Mucosa of stomach (tissue), 1 donor: ENCODE data around the gene HCN2.
"Not testable (repeated sequence)": the region's sequence is repeated elsewhere in the genome, so short reads cannot be mapped to it uniquely, and the experiment has no call there.

Experiments
- H3K27me3 ChIP-seq: one replicate; pipeline ENCODE4 v1.7.0; 2013; ENCODE audit warnings: mild to moderate bottlenecking, low read length; ENCODE audit not compliant: control insufficient read depth, insufficient read depth
- H3K36me3 ChIP-seq: one replicate; pipeline ENCODE4 v1.7.0; 2013; ENCODE audit warnings: low read length; ENCODE audit not compliant: control insufficient read depth, insufficient read depth
- H3K4me1 ChIP-seq: one replicate; pipeline ENCODE4 v1.7.0; 2013; ENCODE audit warnings: mild to moderate bottlenecking, low read length; ENCODE audit not compliant: control insufficient read depth, insufficient read depth
- H3K4me3 ChIP-seq: one replicate; pipeline ENCODE4 v1.7.0; 2013; ENCODE audit warnings: low read length
- H3K9ac ChIP-seq: one replicate; pipeline ENCODE4 v1.7.0; 2013; ENCODE audit warnings: mild to moderate bottlenecking, low read length, moderate library complexity
- H3K9me3 ChIP-seq: one replicate; pipeline ENCODE4 v1.7.0; 2013; ENCODE audit warnings: mild to moderate bottlenecking, low read length, moderate library complexity; ENCODE audit not compliant: control insufficient read depth
- donor health status: Pancreatic carcinoma.

HCN2 gene

DNA sequence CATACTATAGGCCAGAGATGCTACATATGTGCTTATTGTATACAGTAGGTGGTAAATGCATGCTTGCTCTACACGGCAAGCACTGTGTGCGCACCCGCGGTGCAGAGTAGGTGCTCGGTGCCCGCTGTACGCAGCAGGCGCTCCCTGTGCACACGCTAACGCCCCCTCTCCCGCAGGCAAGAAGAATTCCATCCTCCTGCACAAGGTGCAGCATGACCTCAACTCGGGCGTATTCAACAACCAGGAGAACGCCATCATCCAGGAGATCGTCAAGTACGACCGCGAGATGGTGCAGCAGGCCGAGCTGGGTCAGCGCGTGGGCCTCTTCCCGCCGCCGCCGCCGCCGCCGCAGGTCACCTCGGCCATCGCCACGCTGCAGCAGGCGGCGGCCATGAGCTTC, 25.9 kb downstream of the HCN2 start:
- Histone ChIP-seq H3K9me3 (no peaks in the 10 kb centered on the region), H3K4me1 (peaks cover 8% of the 10 kb centered on the region), H3K9ac (no peak overlapping the region), H3K4me3 (no peak overlapping the region), H3K36me3 (no peaks in the 10 kb centered on the region), H3K27me3 (peaks cover 28% of the 10 kb centered on the region)

DNA sequence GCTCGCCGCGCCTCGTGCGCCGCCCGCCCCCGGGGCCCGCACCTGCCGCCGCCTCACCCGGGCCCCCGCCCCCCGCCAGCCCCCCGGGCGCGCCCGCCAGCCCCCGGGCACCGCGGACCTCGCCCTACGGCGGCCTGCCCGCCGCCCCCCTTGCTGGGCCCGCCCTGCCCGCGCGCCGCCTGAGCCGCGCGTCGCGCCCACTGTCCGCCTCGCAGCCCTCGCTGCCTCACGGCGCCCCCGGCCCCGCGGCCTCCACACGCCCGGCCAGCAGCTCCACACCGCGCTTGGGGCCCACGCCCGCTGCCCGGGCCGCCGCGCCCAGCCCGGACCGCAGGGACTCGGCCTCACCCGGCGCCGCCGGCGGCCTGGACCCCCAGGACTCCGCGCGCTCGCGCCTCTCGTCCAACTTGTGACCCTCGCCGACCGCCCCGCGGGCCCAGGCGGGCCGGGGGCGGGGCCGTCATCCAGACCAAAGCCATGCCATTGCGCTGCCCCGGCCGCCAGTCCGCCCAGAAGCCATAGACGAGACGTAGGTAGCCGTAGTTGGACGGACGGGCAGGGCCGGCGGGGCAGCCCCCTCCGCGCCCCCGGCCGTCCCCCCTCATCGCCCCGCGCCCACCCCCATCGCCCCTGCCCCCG, 26.5 kb downstream of the HCN2 start:
- Histone ChIP-seq H3K9me3 (no peaks in the 10 kb centered on the region), H3K4me3 (no peak overlapping the region), H3K9ac (no peak overlapping the region), H3K27me3 (peaks cover 22% of the 10 kb centered on the region), H3K36me3 (no peaks in the 10 kb centered on the region), H3K4me1 (peaks cover 3% of the 10 kb centered on the region)

- Histone ChIP-seq H3K36me3 (no peaks in the 10 kb centered on the region), H3K4me3 (no peak overlapping the region), H3K9ac (no peak overlapping the region), H3K9me3 (no peaks in the 10 kb centered on the region), H3K4me1 (no peaks in the 10 kb centered on the region), H3K27me3 (peaks cover 19% of the 10 kb centered on the region)
Measured at GRCh38 chr19:616747-617526, 27.3 kb downstream of the HCN2 start.

DNA sequence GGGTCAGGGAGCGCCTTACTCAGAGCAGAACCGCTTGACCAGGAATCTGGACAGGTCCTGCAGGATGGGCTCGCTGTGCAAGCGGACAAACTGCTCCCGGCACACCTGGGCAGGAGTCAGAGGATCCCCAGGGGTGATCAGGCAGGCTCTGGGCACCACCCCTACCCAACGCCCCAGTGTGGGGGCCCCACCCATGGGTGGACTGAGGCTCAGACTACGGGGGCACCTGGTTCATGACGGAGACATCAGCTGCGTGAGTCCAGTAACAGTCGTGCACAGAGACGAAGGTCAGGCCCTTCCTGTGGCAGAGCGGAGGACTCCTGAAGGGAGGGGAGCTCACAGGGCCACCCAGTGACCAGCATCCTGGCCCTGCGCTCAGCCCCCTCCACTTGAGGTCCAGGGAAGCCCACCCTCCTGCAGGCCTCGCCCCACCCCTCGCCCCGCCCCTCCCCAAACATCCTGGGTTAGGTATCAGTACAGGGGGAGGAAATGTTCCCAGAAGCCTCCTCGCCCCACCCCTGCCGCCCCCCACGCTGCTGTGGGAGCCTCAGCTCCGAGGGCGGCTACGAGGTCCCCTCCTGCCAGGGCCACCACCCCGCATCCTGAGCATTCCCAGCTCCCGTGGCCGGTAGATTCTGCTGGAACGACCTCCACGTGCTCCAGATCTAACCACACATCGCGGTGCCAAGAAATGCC, 28.0 kb downstream of the HCN2 start:
- H3K27me3 ChIP-seq: peaks cover 18% of the 10 kb centered on the region
- H3K4me1 ChIP-seq: no peaks in the 10 kb centered on the region
- no peak overlapping the region for H3K4me3 ChIP-seq
- no peak overlapping the region for H3K9ac ChIP-seq
- H3K9me3 ChIP-seq: no peaks in the 10 kb centered on the region
- no peaks in the 10 kb centered on the region for H3K36me3 ChIP-seq

GRCh38 chr19:618247-618619, 28.6 kb downstream of the HCN2 start:
- H3K4me1 ChIP-seq: no peaks in the 10 kb centered on the region
- no peak overlapping the region for H3K9ac ChIP-seq
- H3K27me3 ChIP-seq: peaks cover 13% of the 10 kb centered on the region
- H3K36me3 ChIP-seq: no peaks in the 10 kb centered on the region
- no peaks in the 10 kb centered on the region for H3K9me3 ChIP-seq
- H3K4me3 ChIP-seq: no peak overlapping the region

- Histone ChIP-seq H3K9me3 (no peaks in the 10 kb centered on the region), H3K9ac (no peak overlapping the region), H3K4me1 (no peaks in the 10 kb centered on the region), H3K4me3 (no peak overlapping the region), H3K36me3 (no peaks in the 10 kb centered on the region), H3K27me3 (peaks cover 12% of the 10 kb centered on the region)
Measured at GRCh38 chr19:618674-619285, 29.1 kb downstream of the HCN2 start.

DNA sequence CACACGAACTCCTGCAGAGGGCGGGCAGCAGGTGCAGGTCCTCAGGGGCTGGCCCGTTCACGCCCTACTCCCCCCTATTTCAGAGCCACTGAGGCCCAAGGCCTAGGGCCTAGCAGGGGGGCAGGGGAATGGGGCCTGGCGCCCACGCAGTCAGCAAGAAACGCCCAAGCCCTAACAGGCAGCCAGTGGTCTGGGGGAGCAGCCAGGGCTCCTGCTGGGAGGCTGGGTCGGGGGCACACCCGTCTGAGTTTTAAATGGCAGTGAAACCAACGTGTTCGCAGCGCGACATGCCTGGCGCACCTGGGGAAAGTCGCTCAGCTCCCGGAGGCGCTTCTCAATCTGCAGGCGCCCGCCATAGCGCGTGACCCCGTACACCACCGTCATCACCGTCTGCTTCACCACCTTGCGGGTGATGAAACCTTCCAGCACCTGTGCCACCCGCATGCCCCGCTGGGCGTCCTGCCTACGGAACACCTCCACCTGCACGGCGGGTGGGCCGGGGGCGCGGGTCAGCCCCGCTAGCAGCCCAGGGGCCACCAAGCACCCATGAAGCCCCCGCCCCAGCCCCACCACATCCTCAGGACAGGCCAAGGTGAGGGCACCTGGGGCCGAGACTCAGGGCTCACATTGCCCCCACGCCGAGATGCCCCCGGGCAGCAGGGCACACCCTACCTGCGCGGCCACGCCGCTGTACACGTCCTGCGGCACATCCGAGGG, 29.8 kb downstream of the HCN2 start:
- H3K27me3 ChIP-seq: peaks cover 9% of the 10 kb centered on the region
- no peak overlapping the region for H3K4me3 ChIP-seq
- H3K9me3 ChIP-seq: no peaks in the 10 kb centered on the region
- H3K4me1 ChIP-seq: no peaks in the 10 kb centered on the region
- H3K36me3 ChIP-seq: no peaks in the 10 kb centered on the region
- H3K9ac ChIP-seq: no peak overlapping the region

GRCh38 chr19:620166-620862, 30.6 kb downstream of the HCN2 start:
- H3K4me3 ChIP-seq: no peak overlapping the region
- H3K9me3 ChIP-seq: no peaks in the 10 kb centered on the region
- peaks cover 3% of the 10 kb centered on the region for H3K27me3 ChIP-seq
- no peaks in the 10 kb centered on the region for H3K4me1 ChIP-seq
- no peaks in the 10 kb centered on the region for H3K36me3 ChIP-seq
- no peak overlapping the region for H3K9ac ChIP-seq

DNA sequence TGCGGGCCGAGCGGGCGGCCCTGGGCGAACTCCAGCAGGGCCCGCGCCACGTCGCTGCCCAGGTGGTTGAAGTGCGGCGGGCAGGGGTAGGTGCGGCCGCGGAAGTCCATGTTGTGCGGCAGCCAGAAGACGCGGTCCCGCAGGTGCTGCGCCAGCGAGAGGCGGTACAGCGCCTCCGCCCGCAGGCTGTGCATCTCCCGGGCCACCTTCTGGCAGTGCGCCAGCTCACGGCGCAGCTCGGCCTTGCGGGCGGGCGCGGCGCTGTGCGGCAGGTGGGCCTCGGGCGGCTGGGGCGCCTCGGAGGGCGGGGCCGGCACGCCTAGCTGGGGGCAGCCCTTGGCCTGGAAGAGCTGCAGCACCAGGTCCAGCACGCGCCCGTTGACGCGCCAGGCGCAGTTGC, 31.5 kb downstream of the HCN2 start:
- not testable (repeated sequence) for H3K27me3 ChIP-seq, H3K9me3 ChIP-seq, H3K36me3 ChIP-seq, H3K9ac ChIP-seq, H3K4me1 ChIP-seq, H3K4me3 ChIP-seq

DNA sequence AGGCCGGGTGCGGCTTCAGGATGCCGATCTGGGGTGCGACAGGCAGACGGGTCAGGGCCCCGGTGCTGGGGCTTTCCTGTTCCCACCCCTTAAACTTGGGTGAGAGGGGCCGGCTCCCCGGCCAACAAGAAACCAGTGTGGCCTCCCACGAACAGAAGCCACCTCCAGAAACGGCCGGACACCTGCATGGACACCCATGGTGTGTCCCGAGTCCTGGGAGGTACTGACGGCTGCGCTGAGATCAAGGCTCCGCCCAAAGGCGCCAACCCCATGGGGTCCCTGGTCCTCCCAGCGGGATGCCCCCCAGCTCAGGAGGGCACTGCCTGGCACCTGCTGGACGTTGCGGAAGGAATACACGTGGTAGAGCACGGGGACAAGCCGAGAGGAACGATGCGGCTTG, 32.1 kb downstream of the HCN2 start:
- Histone ChIP-seq H3K4me1 (no peaks in the 10 kb centered on the region), H3K9ac (no peak overlapping the region), H3K9me3 (no peaks in the 10 kb centered on the region), H3K27me3 (no peaks in the 10 kb centered on the region), H3K4me3 (no peak overlapping the region), H3K36me3 (no peaks in the 10 kb centered on the region)

GRCh38 chr19:622666-623065, 33.0 kb downstream of the HCN2 start:
- Histone ChIP-seq H3K4me1 (no peaks in the 10 kb centered on the region), H3K27me3 (no peaks in the 10 kb centered on the region), H3K4me3 (no peak overlapping the region), H3K9me3 (no peaks in the 10 kb centered on the region), H3K9ac (no peak overlapping the region), H3K36me3 (no peaks in the 10 kb centered on the region)
